ENCODE data around the gene SERTAD2. TPM values are rescaled to one million over a fixed set of nuclear protein-coding genes. Genes with fewer than 3 reads are reported as not detected.

The SERTAD2 gene
- total and polyA plus RNA-seq, 2 donors (not counting 3 experiments of a cell fraction or from before 2014, with no cell fraction given) = 5.5 to 11.2 TPM

DNA sequence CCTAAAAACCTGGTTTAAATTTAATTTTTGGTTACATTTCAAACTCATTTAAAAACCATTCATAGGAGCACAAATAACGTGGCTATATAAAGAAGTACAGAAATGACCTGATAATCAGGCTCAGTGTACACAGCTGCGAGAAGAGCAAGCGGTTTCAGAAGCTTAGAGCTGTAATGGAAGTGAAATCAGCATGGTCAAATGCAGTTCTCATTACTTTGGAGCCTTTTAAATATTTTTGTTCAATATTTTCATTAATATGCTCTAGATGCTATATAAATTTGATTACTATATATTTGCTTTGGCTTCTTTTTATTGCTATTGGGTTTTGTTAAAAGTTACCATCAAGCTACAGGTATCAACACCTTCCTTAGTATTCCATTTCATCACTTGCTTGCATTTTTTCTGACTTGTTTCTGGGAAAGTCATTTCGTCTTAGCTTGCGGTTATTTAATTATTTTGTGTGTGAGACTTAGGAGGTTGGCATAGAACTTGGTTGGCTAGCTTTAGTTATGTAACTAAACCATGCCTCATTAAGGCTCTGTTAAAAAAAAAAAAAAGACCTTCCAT, 70.9 kb downstream of the SERTAD2 start:
- dilution Hi-C loops (cut with MboI; ENCODE audit: extremely low pct_ligation_motif_present, low sequenced_read_pairs) (no loop called here), intact Hi-C loops (cut with micrococcal nuclease) (no loop called here)
- Histone ChIP-seq H3K9me1 (replicated peaks; ENCODE audit: control insufficient read depth, extremely low read depth, insufficient read depth, low read length) (no peaks in the 10 kb centered on the region), H2AFZ (ENCODE audit: low read depth, low read length) (no peak overlapping the region), H3K4me1 (ENCODE audit: control insufficient read depth, extremely low read depth, insufficient read depth, low read length) (peaks cover 8% of the 10 kb centered on the region), H3K9me3 (replicated peaks; ENCODE audit: control insufficient read depth, insufficient read depth, low read length) (no peaks in the 10 kb centered on the region), H3K4me3 (replicated peaks in 1 of 3; ENCODE audit: insufficient read depth in 1 of 3, low read depth in 1 of 3, low read length in 3 of 3) (no peak overlapping the region), H3K27me3 (ENCODE audit: control insufficient read depth in 2 of 2, insufficient read depth in 2 of 2, low read length in 2 of 2) (no peaks in the 10 kb centered on the region), H3K27ac (ENCODE audit: insufficient read depth, low read depth, low read length) (no peak overlapping the region), H3K9ac (replicated peaks; ENCODE audit: extremely low read depth, insufficient read depth, low read length) (no peak overlapping the region), H3K79me2 (ENCODE audit: control insufficient read depth, insufficient read depth, low read length) (no peaks in the 10 kb centered on the region), H4K20me1 (replicated peaks; ENCODE audit: control insufficient read depth, extremely low read depth, insufficient read depth, low read length) (no peaks in the 10 kb centered on the region), H3K36me3 (ENCODE audit: control insufficient read depth in 2 of 2, extremely low read depth in 1 of 2, insufficient read depth in 2 of 2, low read length in 2 of 2) (no peaks in the 10 kb centered on the region), H3K4me2 (ENCODE audit: insufficient read depth, low read length) (no peak overlapping the region)
- CTCF ChIA-PET = interaction anchor here (0.6 to 4.7 kb wide), 6 partner anchors 8 to 420 kb away, joined by 3 to 22 read pairs (median 8); no protein-coding TSS in a partner anchor
- POLR2A ChIA-PET = interaction anchor here (0.7 kb wide), 2 partner anchors 60 to 82 kb away, joined by 4 to 7 read pairs; no protein-coding TSS in a partner anchor
- TF ChIP-seq EZH2 (IDR thresholded peaks at IDR 0.05; ENCODE audit: borderline replicate concordance, low read depth, low read length, severe bottlenecking) = no peak
- TF ChIP-seq GATA2 (IDR thresholded peaks at IDR 0.05; ENCODE audit: insufficient read depth, insufficient read length, low read depth, low read length) = no peak
- TF ChIP-seq MYC (IDR thresholded peaks at IDR 0.05; ENCODE audit: low read depth, low read length) = no peak
- TF ChIP-seq FOS (IDR thresholded peaks at IDR 0.05; ENCODE audit: borderline replicate concordance, insufficient read depth, low read length) = no peak
- no peak for TF ChIP-seq POLR2AphosphoS5 (IDR thresholded peaks at IDR 0.05; ENCODE audit: insufficient read depth, low read depth, low read length)
- TF ChIP-seq JUN (IDR thresholded peaks at IDR 0.05; ENCODE audit: borderline replicate concordance, insufficient read depth, insufficient read length, low read depth) = no peak
- DNase-seq (ENCODE audit: low read depth, low spot score) (no peak), FAIRE-seq (no peak)
- no TSS peak for BruUV-seq (replicated peaks)

Data from endothelial cell of umbilical vein (primary cell).